Measurements from ENCODE around the gene CNNM3.

CNNM3 gene

GRCh38 chr2:96817882-96818281 lies 1.8 kb downstream of the CNNM3 start:
- no peak overlapping the region for H2BK15ac ChIP-seq (replicated peaks; ENCODE audit: low read depth)
- H2BK120ac ChIP-seq (ENCODE audit: low read depth, low read length), result no peak overlapping the region
- H4K8ac ChIP-seq (ENCODE audit: low read depth, low read length), result no peak overlapping the region
- peaks cover 20% of the 10 kb centered on the region for H3K79me1 ChIP-seq (ENCODE audit: low read length)
- DNase-seq, result no peak
- H3K23ac ChIP-seq (ENCODE audit: low read length), result no peak overlapping the region
- H3K36me3 ChIP-seq (ENCODE audit: control insufficient read depth, insufficient read depth, low read length), result no peaks in the 10 kb centered on the region
- no peak overlapping the region for H3K18ac ChIP-seq (ENCODE audit: low read length)
- H2AK5ac ChIP-seq (ENCODE audit: low read length), result no peak overlapping the region
- H3K27ac ChIP-seq (ENCODE audit: low read depth, low read length), result no peak overlapping the region
- H3K4me1 ChIP-seq (ENCODE audit: control insufficient read depth, low read depth, low read length), result peaks cover 10% of the 10 kb centered on the region
- no peak overlapping the region for H2BK5ac ChIP-seq (ENCODE audit: low read length)
- H3K27me3 ChIP-seq (ENCODE audit: insufficient read depth, low read length, poor library complexity), result no peaks in the 10 kb centered on the region
- H4K5ac ChIP-seq (ENCODE audit: low read length), result no peak overlapping the region
- no peak overlapping the region for H3K9ac ChIP-seq (ENCODE audit: low read length)
- H3K4ac ChIP-seq (ENCODE audit: low read depth, low read length), result no peak overlapping the region
- H3K4me3 ChIP-seq (ENCODE audit: low read length), result no peak overlapping the region
- no peak overlapping the region for H3K56ac ChIP-seq (ENCODE audit: low read length)
- H3K79me2 ChIP-seq (ENCODE audit: control insufficient read depth, insufficient read depth, low read length), result peaks cover 35% of the 10 kb centered on the region
- no CpG with 5 or more reads among the region's 8 CpGs for WGBS (ENCODE audit: extremely low coverage, insufficient coverage, low lambda C conversion rate)
- H3K4me2 ChIP-seq (ENCODE audit: low read length), result no peak overlapping the region

GRCh38 chr2:96819128-96819875 lies 3.2 kb downstream of the CNNM3 start:
- Histone ChIP-seq H3K4me3 (ENCODE audit: low read length) (no peak overlapping the region), H3K27ac (ENCODE audit: low read depth, low read length) (no peak overlapping the region), H3K4ac (ENCODE audit: low read depth, low read length) (no peak overlapping the region), H3K56ac (ENCODE audit: low read length) (no peak overlapping the region), H2AK5ac (ENCODE audit: low read length) (no peak overlapping the region), H2BK15ac (replicated peaks; ENCODE audit: low read depth) (no peak overlapping the region), H4K8ac (ENCODE audit: low read depth, low read length) (no peak overlapping the region), H3K9ac (ENCODE audit: low read length) (no peak overlapping the region), H3K4me1 (ENCODE audit: control insufficient read depth, low read depth, low read length) (peaks cover 10% of the 10 kb centered on the region), H3K36me3 (ENCODE audit: control insufficient read depth, insufficient read depth, low read length) (no peaks in the 10 kb centered on the region), H3K23ac (ENCODE audit: low read length) (no peak overlapping the region), H3K79me1 (ENCODE audit: low read length) (peaks cover 22% of the 10 kb centered on the region), H3K79me2 (ENCODE audit: control insufficient read depth, insufficient read depth, low read length) (peaks cover 35% of the 10 kb centered on the region), H2BK120ac (ENCODE audit: low read depth, low read length) (no peak overlapping the region), H4K5ac (ENCODE audit: low read length) (no peak overlapping the region), H3K18ac (ENCODE audit: low read length) (no peak overlapping the region), H3K4me2 (ENCODE audit: low read length) (no peak overlapping the region), H3K27me3 (ENCODE audit: insufficient read depth, low read length, poor library complexity) (no peaks in the 10 kb centered on the region), H2BK5ac (ENCODE audit: low read length) (no peak overlapping the region)
- peak; percentile 49 for DNase-seq
- WGBS (ENCODE audit: extremely low coverage, insufficient coverage, low lambda C conversion rate), result no CpG with 5 or more reads among the region's 10 CpGs

GRCh38 chr2:96819876-96820511 lies 3.9 kb downstream of the CNNM3 start:
- Histone ChIP-seq H3K4me1 (ENCODE audit: control insufficient read depth, low read depth, low read length) (peaks cover 10% of the 10 kb centered on the region), H3K4me3 (ENCODE audit: low read length) (no peak overlapping the region), H3K36me3 (ENCODE audit: control insufficient read depth, insufficient read depth, low read length) (no peaks in the 10 kb centered on the region), H4K5ac (ENCODE audit: low read length) (no peak overlapping the region), H3K27ac (ENCODE audit: low read depth, low read length) (no peak overlapping the region), H2BK5ac (ENCODE audit: low read length) (no peak overlapping the region), H3K27me3 (ENCODE audit: insufficient read depth, low read length, poor library complexity) (no peaks in the 10 kb centered on the region), H3K4me2 (ENCODE audit: low read length) (no peak overlapping the region), H4K8ac (ENCODE audit: low read depth, low read length) (no peak overlapping the region), H3K79me1 (ENCODE audit: low read length) (peaks cover 24% of the 10 kb centered on the region), H3K4ac (ENCODE audit: low read depth, low read length) (no peak overlapping the region), H2AK5ac (ENCODE audit: low read length) (no peak overlapping the region), H3K79me2 (ENCODE audit: control insufficient read depth, insufficient read depth, low read length) (peaks cover 37% of the 10 kb centered on the region), H2BK15ac (replicated peaks; ENCODE audit: low read depth) (no peak overlapping the region), H2BK120ac (ENCODE audit: low read depth, low read length) (no peak overlapping the region), H3K18ac (ENCODE audit: low read length) (no peak overlapping the region), H3K23ac (ENCODE audit: low read length) (no peak overlapping the region), H3K9ac (ENCODE audit: low read length) (no peak overlapping the region), H3K56ac (ENCODE audit: low read length) (no peak overlapping the region)
- DNase-seq, result no peak
- no CpG with 5 or more reads among the region's 12 CpGs for WGBS (ENCODE audit: extremely low coverage, insufficient coverage, low lambda C conversion rate)

- Histone ChIP-seq H3K27ac (ENCODE audit: low read depth, low read length) (no peak overlapping the region), H3K4me1 (ENCODE audit: control insufficient read depth, low read depth, low read length) (peaks cover 10% of the 10 kb centered on the region), H3K18ac (ENCODE audit: low read length) (no peak overlapping the region)
Observed at GRCh38 chr2:96821113-96821675, 5.1 kb downstream of the CNNM3 start.

GRCh38 chr2:96822786-96823185 lies 6.7 kb downstream of the CNNM3 start:
- H2BK15ac ChIP-seq (replicated peaks; ENCODE audit: low read depth), result no peak overlapping the region
- DNase-seq, result no peak
- peaks cover 6% of the 10 kb centered on the region for H3K4me1 ChIP-seq (ENCODE audit: control insufficient read depth, low read depth, low read length)
- H3K36me3 ChIP-seq (ENCODE audit: control insufficient read depth, insufficient read depth, low read length), result peaks cover 2% of the 10 kb centered on the region
- H3K23ac ChIP-seq (ENCODE audit: low read length), result no peak overlapping the region
- H4K5ac ChIP-seq (ENCODE audit: low read length), result no peak overlapping the region
- peaks cover 23% of the 10 kb centered on the region for H3K79me1 ChIP-seq (ENCODE audit: low read length)
- no CpG with 5 or more reads among the region's 4 CpGs for WGBS (ENCODE audit: extremely low coverage, insufficient coverage, low lambda C conversion rate)
- H3K27me3 ChIP-seq (ENCODE audit: insufficient read depth, low read length, poor library complexity), result no peaks in the 10 kb centered on the region
- no peak overlapping the region for H3K27ac ChIP-seq (ENCODE audit: low read depth, low read length)
- H3K4me2 ChIP-seq (ENCODE audit: low read length), result no peak overlapping the region
- H4K8ac ChIP-seq (ENCODE audit: low read depth, low read length), result no peak overlapping the region
- H2BK5ac ChIP-seq (ENCODE audit: low read length), result no peak overlapping the region
- H3K56ac ChIP-seq (ENCODE audit: low read length), result no peak overlapping the region
- no peak overlapping the region for H2AK5ac ChIP-seq (ENCODE audit: low read length)
- no peak overlapping the region for H3K9ac ChIP-seq (ENCODE audit: low read length)
- H3K4ac ChIP-seq (ENCODE audit: low read depth, low read length), result no peak overlapping the region
- no peak overlapping the region for H3K18ac ChIP-seq (ENCODE audit: low read length)
- H2BK120ac ChIP-seq (ENCODE audit: low read depth, low read length), result no peak overlapping the region
- no peak overlapping the region for H3K4me3 ChIP-seq (ENCODE audit: low read length)
- H3K79me2 ChIP-seq (ENCODE audit: control insufficient read depth, insufficient read depth, low read length), result peaks cover 30% of the 10 kb centered on the region

More at GRCh38 chr2:96821113-96821675, 5.1 kb downstream of the CNNM3 start:
- Histone ChIP-seq H3K23ac (ENCODE audit: low read length) (no peak overlapping the region), H3K56ac (ENCODE audit: low read length) (no peak overlapping the region), H3K4me2 (ENCODE audit: low read length) (no peak overlapping the region), H3K4ac (ENCODE audit: low read depth, low read length) (no peak overlapping the region), H2BK15ac (replicated peaks; ENCODE audit: low read depth) (no peak overlapping the region), H3K36me3 (ENCODE audit: control insufficient read depth, insufficient read depth, low read length) (no peaks in the 10 kb centered on the region), H3K79me1 (ENCODE audit: low read length) (peaks cover 24% of the 10 kb centered on the region), H3K9ac (ENCODE audit: low read length) (no peak overlapping the region), H2AK5ac (ENCODE audit: low read length) (no peak overlapping the region), H3K27me3 (ENCODE audit: insufficient read depth, low read length, poor library complexity) (no peaks in the 10 kb centered on the region), H4K5ac (ENCODE audit: low read length) (no peak overlapping the region), H3K79me2 (ENCODE audit: control insufficient read depth, insufficient read depth, low read length) (peaks cover 37% of the 10 kb centered on the region), H4K8ac (ENCODE audit: low read depth, low read length) (no peak overlapping the region), H2BK120ac (ENCODE audit: low read depth, low read length) (no peak overlapping the region), H2BK5ac (ENCODE audit: low read length) (no peak overlapping the region), H3K4me3 (ENCODE audit: low read length) (no peak overlapping the region)
- no peak for DNase-seq
- WGBS (ENCODE audit: extremely low coverage, insufficient coverage, low lambda C conversion rate), result no CpG with 5 or more reads among the region's 11 CpGs

Data from mesendoderm (in vitro differentiated cells).